C1 segment of cervical spinal cord (tissue), 14 donors: Measurements from ENCODE around the gene SNX25.
"Not testable (repeated sequence)": the region's sequence is repeated elsewhere in the genome, so short reads cannot be mapped to it uniquely, and the experiment has no call there.

Source experiments
- DNase-seq, 14 donors: peaks; one replicate each; lab custom pipeline; 2025; lab: John Stamatoyannopoulos, UW

The SNX25 gene

DNA sequence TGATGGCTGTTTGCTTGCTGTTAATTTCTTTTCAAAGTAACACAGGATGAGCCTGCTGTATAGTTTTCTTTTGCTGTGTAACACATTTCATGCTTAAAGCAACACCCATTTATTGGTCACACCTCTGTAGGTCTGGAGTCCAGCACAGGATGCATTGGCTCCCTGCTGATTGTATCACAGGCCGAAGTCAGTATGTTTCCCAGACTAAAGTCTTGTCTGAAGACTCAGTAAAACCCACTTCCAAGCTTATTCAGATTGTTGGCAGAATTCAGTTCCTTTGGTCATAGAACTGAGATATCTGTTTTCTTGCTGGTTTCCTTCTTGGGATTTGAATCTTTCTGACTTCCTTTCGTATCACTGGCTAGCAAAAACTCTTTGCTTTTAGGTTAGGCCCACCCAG, 132.0 kb downstream of the SNX25 start:
- DNase-seq = no peak

GRCh38 chr4:185341841-185342240, 132.4 kb downstream of the SNX25 start:
- no peak for DNase-seq

- DNase-seq = peak in 1 of 14 donors; percentile 24
Observed at GRCh38 chr4:185343726-185344581, 134.6 kb downstream of the SNX25 start.

DNA sequence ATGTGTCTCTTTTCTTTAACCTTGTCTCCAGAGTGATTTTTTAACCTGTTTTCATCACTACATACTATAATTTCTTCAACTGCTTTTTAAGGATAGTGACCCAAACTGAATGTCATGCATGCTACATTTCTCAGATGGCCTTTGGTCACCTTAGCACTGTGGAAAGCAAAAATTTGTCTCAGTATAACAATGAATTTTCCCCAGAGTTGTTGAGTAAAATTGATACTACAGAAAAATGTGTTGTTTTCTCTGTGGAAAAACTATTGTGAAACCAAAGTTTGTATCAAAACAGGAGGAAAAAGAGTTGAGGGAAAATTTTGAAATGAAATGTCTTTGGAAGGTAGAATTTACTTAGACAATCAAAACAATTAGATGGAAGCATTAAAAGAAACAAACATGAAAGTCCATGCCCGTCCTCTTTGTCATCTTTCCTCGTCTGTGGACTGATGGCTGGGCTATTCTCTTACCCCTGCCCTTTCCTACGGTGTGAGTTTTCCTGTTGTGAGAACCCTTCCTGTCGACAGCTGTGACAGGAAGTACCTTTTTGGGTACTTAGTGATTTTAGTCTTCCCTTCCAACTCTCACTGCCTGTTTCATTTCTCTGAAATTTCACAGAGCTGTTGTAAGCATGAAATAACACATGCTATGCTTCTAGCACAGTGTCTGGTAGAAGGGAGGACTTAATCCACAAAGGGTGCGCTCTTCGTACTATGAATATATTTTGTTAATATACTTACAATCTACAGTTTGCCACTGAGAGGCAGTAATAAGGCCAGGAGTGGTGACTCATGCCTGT, 135.5 kb downstream of the SNX25 start:
- no peak for DNase-seq

DNA sequence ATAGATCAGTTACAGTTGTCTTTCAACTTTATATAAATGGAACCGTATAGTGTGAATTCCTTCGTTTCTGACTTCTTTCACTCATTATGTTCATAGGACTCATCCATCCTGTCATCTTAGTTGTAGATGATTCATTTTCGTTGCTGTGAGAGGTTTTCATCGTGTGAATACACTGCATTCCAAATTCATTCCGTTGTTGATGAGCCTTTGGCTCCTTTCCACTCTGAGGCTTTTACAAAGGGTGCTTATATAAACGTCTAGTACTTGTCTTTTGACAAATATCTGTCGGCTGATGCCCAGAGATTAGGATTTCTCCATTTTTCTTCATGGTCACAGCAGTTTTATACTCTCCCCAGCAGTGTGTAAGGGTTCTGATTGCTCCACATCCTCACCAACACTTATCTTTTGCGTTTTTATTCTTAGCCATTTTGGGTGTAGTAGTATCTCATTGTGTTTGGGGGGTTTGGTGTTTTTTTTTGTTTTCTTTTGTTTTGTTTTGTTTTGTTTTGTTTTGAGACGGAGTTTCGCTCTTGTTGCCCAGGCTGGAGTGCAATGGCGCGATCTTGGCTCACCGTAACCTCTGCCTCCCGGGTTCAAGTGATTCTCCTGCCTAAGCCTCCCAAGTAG, 137.7 kb downstream of the SNX25 start:
- no peak for DNase-seq

DNA sequence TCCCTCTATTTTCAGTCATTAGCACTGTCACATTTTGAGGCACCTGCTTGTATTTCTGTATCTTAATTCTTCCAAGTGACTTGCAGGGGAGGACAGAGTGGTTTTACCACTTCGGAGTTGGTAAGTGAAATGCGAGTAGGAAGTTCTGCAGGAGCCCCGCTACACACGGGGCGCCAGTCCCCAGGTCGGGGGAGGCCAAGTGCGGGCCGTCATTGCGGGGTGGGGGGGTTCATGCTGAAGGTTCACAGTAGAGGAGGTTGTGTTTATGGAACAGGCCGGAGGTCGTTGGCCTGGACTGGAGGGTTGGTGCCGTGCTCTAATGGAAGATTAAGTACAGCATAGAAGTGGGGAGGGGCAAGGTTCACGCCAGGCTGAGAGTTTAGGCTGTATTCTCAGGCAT, 142.3 kb downstream of the SNX25 start:
- DNase-seq = no peak

DNA sequence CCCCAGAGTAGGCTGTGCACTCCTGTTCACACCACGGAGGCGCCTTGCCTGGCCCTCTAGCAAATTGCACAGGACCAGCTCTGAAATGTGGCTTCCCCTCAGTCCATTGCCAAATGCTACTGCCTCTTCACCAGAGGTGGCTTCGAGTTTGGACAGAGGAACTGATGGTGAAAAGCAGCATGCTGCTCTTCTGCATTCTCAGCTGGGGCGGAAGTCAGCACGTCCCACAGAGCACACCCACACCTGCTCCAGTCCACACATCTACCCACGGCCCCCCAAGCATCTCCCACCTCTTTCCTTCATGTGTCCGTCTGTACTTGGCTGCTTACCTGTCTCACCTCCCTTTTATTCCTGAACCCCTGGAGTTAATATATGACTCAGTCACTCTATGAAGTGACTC, 142.8 kb downstream of the SNX25 start:
- DNase-seq = no peak

- no peak for DNase-seq
Observed at GRCh38 chr4:185352741-185353140, 143.3 kb downstream of the SNX25 start.

DNA sequence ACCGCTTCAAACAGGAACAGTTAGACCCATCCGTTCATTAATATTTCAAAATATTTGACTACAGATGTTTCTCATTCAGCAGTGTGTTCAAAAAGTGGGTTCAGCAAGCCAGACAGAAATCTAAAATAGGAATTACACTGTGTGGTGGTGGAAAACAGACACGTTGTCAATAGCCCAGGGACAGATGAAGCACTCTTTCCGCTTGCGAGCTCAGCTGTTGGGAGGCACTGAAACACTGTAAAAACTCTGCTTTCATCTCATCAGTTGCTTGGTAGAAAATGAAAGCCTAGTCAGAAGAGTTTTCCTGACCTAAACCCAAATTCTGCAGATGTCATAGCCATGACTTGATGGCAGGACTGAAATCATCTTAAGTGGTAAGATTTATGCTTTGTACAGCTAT, 147.8 kb downstream of the SNX25 start:
- no peak for DNase-seq

DNA sequence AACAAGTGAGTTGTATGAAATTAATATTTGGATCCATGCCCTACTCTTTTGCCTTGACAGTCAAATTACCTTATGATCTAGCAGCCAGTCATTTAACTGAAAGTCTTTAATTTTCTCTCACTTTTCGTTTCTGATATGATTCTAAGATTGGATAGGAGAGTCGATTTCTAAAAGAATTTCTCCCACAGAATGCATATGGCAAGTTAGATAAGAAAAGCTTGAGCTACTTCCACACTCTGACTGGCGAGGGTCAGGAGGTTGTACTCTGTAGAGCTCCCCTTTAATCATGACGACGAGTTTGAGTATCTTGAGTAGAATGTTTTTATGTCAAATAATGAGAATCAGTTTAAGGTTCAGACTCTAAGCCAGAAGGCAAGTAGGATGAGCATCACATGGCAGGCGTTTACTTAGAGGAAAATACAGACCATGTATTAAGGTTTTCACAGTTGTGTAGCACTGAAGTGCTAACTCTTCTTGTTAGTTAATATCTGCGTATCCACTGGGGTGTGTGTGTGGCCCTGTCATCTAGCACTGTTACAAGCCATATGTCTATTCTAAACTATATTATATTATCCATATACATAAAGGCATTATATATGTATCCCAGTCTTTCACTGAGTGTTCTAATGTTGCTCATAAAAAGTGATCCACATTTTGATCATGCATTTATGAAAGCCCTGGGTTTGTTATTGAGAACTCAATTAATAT, 148.5 kb downstream of the SNX25 start:
- DNase-seq = no peak

GRCh38 chr4:185358514-185358913, 149.1 kb downstream of the SNX25 start:
- no peak for DNase-seq

DNA sequence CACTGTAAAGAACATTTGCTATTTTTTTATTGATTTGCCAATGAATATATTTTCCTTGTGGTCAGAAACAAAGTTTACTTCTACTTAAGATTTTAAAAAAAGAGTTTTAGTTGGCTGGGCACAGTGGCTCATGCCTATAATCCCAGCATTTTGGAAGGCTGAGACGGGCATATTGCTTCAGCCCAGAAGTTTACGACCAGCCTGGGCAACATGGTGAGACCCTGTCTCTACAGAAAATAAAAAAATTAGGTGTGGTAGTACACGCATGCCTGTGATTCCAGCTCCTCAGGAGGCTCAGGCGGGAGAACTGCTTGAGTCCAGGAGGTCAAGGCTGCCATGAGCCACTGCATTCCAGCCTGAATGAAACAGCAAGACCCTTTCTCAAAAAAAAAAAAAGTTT, 149.6 kb downstream of the SNX25 start:
- no peak for DNase-seq

- DNase-seq = no peak
Observed at GRCh38 chr4:185359767-185360446, 150.5 kb downstream of the SNX25 start.

- no peak for DNase-seq
Observed at GRCh38 chr4:185361872-185362271, 152.5 kb downstream of the SNX25 start.

DNA sequence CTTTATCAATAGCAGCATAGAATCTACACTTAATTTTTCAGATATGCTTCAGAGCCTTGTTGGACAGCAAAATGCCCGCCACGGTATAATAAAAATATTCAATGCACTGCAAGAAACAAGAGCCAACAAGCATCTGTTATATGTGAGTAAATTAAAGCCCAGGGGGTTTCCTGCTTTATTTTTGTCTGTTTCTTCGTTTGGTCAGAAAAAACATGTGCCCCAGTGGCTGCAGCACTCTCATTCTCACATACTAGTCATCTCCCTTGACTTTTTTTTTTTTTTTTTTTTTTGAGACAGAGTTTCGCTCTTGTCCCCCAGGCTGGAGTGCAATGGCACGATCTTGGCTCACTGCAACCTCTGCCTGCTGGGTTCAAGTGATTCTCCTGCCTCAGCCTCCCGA, 153.2 kb downstream of the SNX25 start:
- not testable (repeated sequence) for DNase-seq

DNA sequence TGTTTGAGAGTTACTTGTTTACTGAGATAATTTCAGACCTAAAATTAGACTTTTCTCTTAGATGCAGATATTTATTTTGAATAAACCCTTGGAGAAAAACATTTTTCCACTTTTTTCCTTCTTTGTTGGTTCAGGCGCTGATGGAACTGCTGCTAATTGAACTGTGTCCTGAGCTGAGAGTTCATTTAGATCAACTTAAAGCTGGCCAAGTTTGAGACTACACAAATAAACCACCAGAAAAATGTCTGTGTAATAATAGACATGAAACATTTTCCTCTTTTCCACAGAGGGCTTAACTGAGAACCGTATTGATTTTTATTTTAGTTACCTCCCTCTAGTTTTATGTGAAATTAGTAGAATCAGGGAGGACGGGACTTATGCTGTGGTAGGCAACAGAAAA, 153.9 kb downstream of the SNX25 start:
- no peak for DNase-seq

- no peak for DNase-seq
Observed at GRCh38 chr4:185364886-185365285, 155.5 kb downstream of the SNX25 start.

GRCh38 chr4:185369731-185370130, 160.3 kb downstream of the SNX25 start:
- no peak for DNase-seq

- no peak for DNase-seq
Observed at GRCh38 chr4:185370268-185370949, 161.0 kb downstream of the SNX25 start.

GRCh38 chr4:185371702-185372101, 162.3 kb downstream of the SNX25 start:
- DNase-seq = no peak

- DNase-seq = no peak
Observed at GRCh38 chr4:185374027-185374426, 164.6 kb downstream of the SNX25 start.
